K562 (cell line): ENCODE measurements around the gene FTO. TPM values are rescaled to one million over a fixed set of nuclear protein-coding genes. Genes with fewer than 3 reads are reported as not detected.

Experiments
- ATAC-seq: fragments of 200-7000 bp; cut with Tn5 transposase; 3 replicates; pipeline ENCODE4 v1.9.1; 2020; ENCODE audit warnings: moderate library complexity
- BruUV-seq: library from RNA; stranded (reverse); fragments of 400-500 nt; replicated peaks from 2 replicates; lab custom pipeline; 2021; lab: Mats Ljungman, UMichigan
- CTCF ChIA-PET: fragments of 300-600 bp; formaldehyde crosslinking; extraction: SDS; loops from one replicate; lab custom pipeline; 2021; ENCODE audit warnings: low intra/inter-chr PET ratio; lab: Yijun Ruan, JAX
- POLR2A ChIA-PET: fragments of 300-600, 350-650 bp; sonication (Branson Sonifier 250); formaldehyde crosslinking; extraction: SDS; loops from one replicate; lab custom pipeline; 2021; ENCODE audit warnings: antibody characterized with exemption, inconsistent platforms; lab: Yijun Ruan, JAX
- DNase-seq, 4 experiments: peaks; one replicate each; pipeline versions ENCODE4 v3.0.0 to v3.0.0-alpha.2; 2011 to 2018; ENCODE audit warnings: low spot score in 3 of 4, mixed read lengths in 3 of 4; ENCODE audit errors: extremely low read depth in 1 of 4
- FAIRE-seq: peaks from 2 replicates; lab custom pipeline; 2011; peaks lifted over from hg19 to GRCh38; lab: Jason Lieb, UNC
- H2AFZ ChIP-seq: 2 replicates; pipeline ENCODE4 v1.6.0; 2011; ENCODE audit warnings: low read depth, low read length, control low read depth, inconsistent platforms
- H3K27ac ChIP-seq: fragments of 200-600 bp; 3 replicates; pipeline ENCODE4 v1.8.0; 2011; ENCODE audit warnings: low read depth, mild to moderate bottlenecking, control low read depth, inconsistent platforms, low read length, moderate library complexity, mixed read lengths; ENCODE audit errors: extremely low read depth
- H3K27me3 ChIP-seq, 2 experiments: fragments of 300-600 bp in 1 of 2; 2 replicates in 1 of 2; 3 replicates in 1 of 2; pipeline versions ENCODE4 v1.6.0 to v1.8.0; 2011; ENCODE audit warnings: inconsistent platforms in 2 of 2, low read length in 2 of 2, mild to moderate bottlenecking in 1 of 2, mixed read lengths in 1 of 2, moderate library complexity in 1 of 2; ENCODE audit not compliant: control insufficient read depth in 2 of 2, insufficient read depth in 2 of 2
- H3K36me3 ChIP-seq: fragments of 300-600 bp; 3 replicates; pipeline ENCODE4 v1.8.0; 2011; ENCODE audit warnings: mild to moderate bottlenecking, low read length, inconsistent platforms; ENCODE audit not compliant: control insufficient read depth, insufficient read depth
- H3K4me1 ChIP-seq, 2 experiments: fragments of 200-600 bp in 1 of 2; replicated peaks in 1 of 2; 2 replicates in 1 of 2; 3 replicates in 1 of 2; pipeline versions ENCODE4 v1.5.1 to v1.8.0; 2011; ENCODE audit warnings: inconsistent platforms in 2 of 2, low read length in 2 of 2, mild to moderate bottlenecking in 1 of 2, mixed read lengths in 1 of 2, moderate library complexity in 1 of 2; ENCODE audit not compliant: control insufficient read depth in 2 of 2, insufficient read depth in 2 of 2
- H3K4me2 ChIP-seq: 2 replicates; pipeline ENCODE4 v1.6.1; 2011; ENCODE audit warnings: low read length, control low read depth, inconsistent platforms, mixed read lengths; ENCODE audit not compliant: insufficient read depth
- H3K4me3 ChIP-seq: fragments of 200-600 bp; sonication (generic), shearing (Covaris generic); 2 replicates; pipeline ENCODE4 v1.5.1; 2016; ENCODE audit warnings: control low read depth, inconsistent platforms
- H3K79me2 ChIP-seq: fragments of 200-600 bp; 3 replicates; pipeline ENCODE4 v1.8.0; 2011; ENCODE audit warnings: low read length, inconsistent platforms; ENCODE audit not compliant: control insufficient read depth, insufficient read depth
- H3K9ac ChIP-seq, 2 experiments: 2 replicates each; pipeline versions ENCODE4 v1.6.0 to v1.6.1; 2011; ENCODE audit warnings: low read depth in 2 of 2, low read length in 2 of 2, control low read depth in 1 of 2, inconsistent platforms in 1 of 2, mild to moderate bottlenecking in 1 of 2, mixed read lengths in 1 of 2; ENCODE audit not compliant: insufficient read depth in 1 of 2
- H3K9me1 ChIP-seq: one replicate; pipeline ENCODE4 v1.6.0; 2011; ENCODE audit warnings: inconsistent platforms, mild to moderate bottlenecking, low read length, moderate library complexity; ENCODE audit not compliant: control insufficient read depth, insufficient read depth
- H3K9me3 ChIP-seq: replicated peaks from 2 replicates; pipeline ENCODE4 v1.5.1; 2011; ENCODE audit warnings: low read depth, low read length, inconsistent platforms; ENCODE audit not compliant: control insufficient read depth, insufficient read depth
- H4K20me1 ChIP-seq: replicated peaks from 2 replicates; pipeline ENCODE4 v1.6.1; 2011; ENCODE audit warnings: low read length, inconsistent platforms, mixed read lengths; ENCODE audit not compliant: control insufficient read depth, insufficient read depth
- C11orf30 ChIP-seq: fragments of 450-650 bp; IDR thresholded peaks from 2 replicates; pipeline ENCODE4 v1.6.1; 2016; ENCODE audit warnings: low read depth, mild to moderate bottlenecking
- KLF1 ChIP-seq: fragments of 450-650 bp; IDR thresholded peaks from 2 replicates; pipeline ENCODE4 v1.6.1; 2016; ENCODE audit warnings: missing genetic modification characterization, missing compliant biosample characterization
- LEF1 ChIP-seq: fragments of 450-650 bp; IDR thresholded peaks from 2 replicates; pipeline ENCODE4 v1.6.1; 2016; ENCODE audit warnings: mild to moderate bottlenecking
- RBM17 ChIP-seq: fragments of 200-400 bp; formaldehyde crosslinking; IDR thresholded peaks from 2 replicates; pipeline ENCODE4 v1.6.1; 2017; ENCODE audit warnings: low read depth, mild to moderate bottlenecking, low read length, borderline replicate concordance
- RERE ChIP-seq: sonication (generic); formaldehyde crosslinking; IDR thresholded peaks from 2 replicates; pipeline ENCODE4 v1.8.0; 2023; ENCODE audit warnings: missing genetic modification reagents, mild to moderate bottlenecking, borderline replicate concordance
- ZNF184 ChIP-seq: sonication (generic); formaldehyde crosslinking; IDR thresholded peaks from 2 replicates; pipeline ENCODE4 v1.5.0; 2020; ENCODE audit warnings: missing genetic modification reagents
- ZNF263 ChIP-seq: sonication (generic); formaldehyde crosslinking; IDR thresholded peaks from 2 replicates; pipeline ENCODE4 v1.8.0; 2022; ENCODE audit warnings: mild to moderate bottlenecking, missing genetic modification reagents, borderline replicate concordance
- ZNF316 ChIP-seq: fragments of 450-650 bp; IDR thresholded peaks from 2 replicates; pipeline ENCODE4 v1.6.1; 2016
- ZNF75A ChIP-seq: fragments of 450-650 bp; formaldehyde crosslinking; IDR thresholded peaks from 2 replicates; pipeline ENCODE4 v1.4.0; 2020; ENCODE audit warnings: mild to moderate bottlenecking
- WGBS: fragments of 100-300 bp; shearing (Covaris generic); methylation state at CpG from one replicate; pipeline ENCODE4 v1.1.6; 2016; ENCODE audit warnings: low coverage, mixed read lengths; ENCODE audit not compliant: insufficient coverage; ENCODE audit errors: missing lambda C conversion rate; 5-methylcytosine and 5-hydroxymethylcytosine counted together
- in situ Hi-C: fragments of 300-500 bp; cut with MboI; formaldehyde crosslinking; loops from 4 replicates; pipeline ENCODE4 v1.15.0; 2018; ENCODE audit warnings: inconsistent platforms, mixed read lengths
- intact Hi-C: fragments of 100-400 bp; cut with micrococcal nuclease; formaldehyde crosslinking; loops from 2 replicates; pipeline ENCODE4 v1.14.2; 2022
- polyA plus RNA-seq, 8 experiments: library from polyadenylated mRNA; depleted of rRNA in 4 of 8; stranded (reverse) in 5 of 8; unstranded in 3 of 8; fragments of >200 nt; fragmentation: Nextera tagmentation in 2 of 8; fragmentation: Illumina TruSeq in 1 of 8; extraction: Ambion mirVana in 2 of 8; extraction: Trizol in 1 of 8; gene quantifications; 2 replicates each; pipeline versions ENCODE4 v1.2.1 to v1.2.3, GENCODE V29; 2011 to 2014; ENCODE audit warnings: inconsistent platforms in 1 of 8, missing spikeins in 1 of 8
- total RNA-seq, 7 experiments: library from RNA; depleted of rRNA in 6 of 7; stranded (reverse); fragments of >200 nt in 6 of 7; fragmentation: Illumina TruSeq in 2 of 7; extraction: Trizol in 2 of 7; gene quantifications; 2 replicates each; pipeline versions ENCODE4 v1.2.1 to v1.2.3, GENCODE V29; 2011 to 2021; ENCODE audit warnings: low replicate concordance in 1 of 7

The FTO gene
- total and polyA plus RNA-seq, 9 of the 15 experiments (the other 6 are each of a cell fraction or from before 2014, with no cell fraction given): 11.3 to 27.7 (median 25.5) TPM

DNA sequence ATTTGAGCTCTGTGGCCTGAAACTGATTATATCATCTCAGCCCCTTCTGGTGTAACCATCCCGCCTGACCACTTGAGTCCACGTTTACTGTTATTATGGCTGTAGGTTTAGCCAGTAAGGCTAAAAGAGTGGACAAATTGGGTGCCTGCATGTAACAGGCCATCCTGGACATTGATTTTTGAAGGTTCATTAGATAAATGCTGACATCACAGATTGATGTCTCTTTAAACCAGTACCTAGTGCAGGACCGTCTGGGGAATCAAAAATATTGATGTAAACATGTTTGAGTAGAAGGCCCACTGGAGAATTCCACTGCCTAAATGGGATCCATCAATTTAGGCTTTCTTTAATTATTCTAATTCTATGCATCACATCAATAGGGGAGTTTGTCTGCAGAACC, 367.6 kb downstream of the FTO start:
- H2AFZ ChIP-seq: no peak overlapping the region
- no peaks in the 10 kb centered on the region for H3K36me3 ChIP-seq
- H3K79me2 ChIP-seq: no peaks in the 10 kb centered on the region
- ChIA-PET CTCF (no interaction called here), POLR2A (no interaction called here)
- intact Hi-C loops (no loop called here), in situ Hi-C loops (no loop called here)
- no peaks in the 10 kb centered on the region for H3K4me1 ChIP-seq
- no TSS peak for BruUV-seq
- H4K20me1 ChIP-seq: no peaks in the 10 kb centered on the region
- FAIRE-seq: no peak
- H3K27me3 ChIP-seq: peaks cover 0 to 1% of the 10 kb centered on the region in 2 experiments; a peak in 1 of 5 replicates
- H3K4me2 ChIP-seq: no peak overlapping the region
- H3K9ac ChIP-seq: no peak overlapping the region
- TF ChIP-seq RBM17 (no peak), KLF1 (tag) (no peak), LEF1 (no peak), C11orf30 (peak; percentile 33; the same call in 1 of the 2 replicates), ZNF75A (CRISPR knock-in tag) (no peak), RERE (CRISPR knock-in tag) (no peak), ZNF184 (CRISPR knock-in tag) (no peak), ZNF263 (CRISPR knock-in tag) (no peak), ZNF316 (peak; percentile 55; the same call in 1 of the 2 replicates)
- H3K27ac ChIP-seq: no peak overlapping the region
- no peak for DNase-seq
- no peaks in the 10 kb centered on the region for H3K9me3 ChIP-seq
- ATAC-seq: no peak
- no peak overlapping the region for H3K4me3 ChIP-seq
- 8% methylated on average over 3 of the region's 3 CpGs for WGBS
- H3K9me1 ChIP-seq: no peaks in the 10 kb centered on the region
